ENCODE data around the gene ADRA2B.

The ADRA2B gene

DNA sequence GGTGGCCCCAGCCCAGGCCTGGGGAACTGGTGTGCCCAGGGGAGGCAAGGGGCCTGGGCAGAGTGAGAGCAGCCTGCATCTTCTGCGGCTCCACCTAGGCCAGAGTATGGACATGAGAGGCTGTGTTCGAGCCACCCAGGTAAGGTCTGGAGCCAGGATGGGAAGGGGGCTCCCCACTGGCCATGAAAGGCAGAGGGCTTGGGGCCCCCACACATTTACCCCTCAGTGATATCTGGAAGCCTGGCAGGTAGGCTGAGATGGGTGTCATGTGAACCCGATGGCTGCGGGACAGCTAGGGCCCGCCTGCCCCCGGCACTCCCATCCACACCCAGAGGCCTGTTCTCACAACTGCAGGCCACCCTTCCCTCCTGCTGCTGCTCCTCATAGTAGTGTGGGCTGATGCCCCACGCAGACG is 13.2 kb downstream of the ADRA2B start:
- no peak for DNase-seq

DNA sequence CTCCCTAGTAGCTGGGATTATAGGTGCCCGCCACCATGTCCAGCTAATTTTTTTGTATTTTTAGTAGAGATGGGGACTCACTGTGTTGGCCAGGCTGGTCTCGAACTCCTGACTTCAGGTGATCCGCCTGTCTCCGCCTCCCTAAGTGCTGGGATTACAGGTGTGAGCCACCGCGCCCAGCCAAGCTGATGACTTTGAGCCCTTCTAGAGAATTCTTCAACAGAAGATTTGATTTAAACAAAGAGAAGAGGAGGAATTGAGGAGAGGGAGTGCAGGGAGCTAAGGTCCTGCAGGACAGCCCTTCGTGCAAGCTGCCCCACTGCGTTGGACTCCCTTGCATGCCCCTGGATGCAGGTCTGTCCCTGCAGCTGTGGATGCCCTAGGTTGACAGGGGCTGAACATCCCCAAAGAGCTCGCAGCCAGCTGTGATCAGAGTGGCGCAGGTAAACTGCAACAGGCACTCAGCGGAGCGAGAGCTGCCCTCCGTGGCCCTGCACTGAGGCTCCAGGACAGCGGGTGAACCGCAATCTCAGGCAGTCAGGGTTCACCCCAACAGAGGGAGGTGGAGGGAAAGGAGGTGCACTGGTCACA is 13.7 kb downstream of the ADRA2B start:
- DNase-seq: no peak

DNA sequence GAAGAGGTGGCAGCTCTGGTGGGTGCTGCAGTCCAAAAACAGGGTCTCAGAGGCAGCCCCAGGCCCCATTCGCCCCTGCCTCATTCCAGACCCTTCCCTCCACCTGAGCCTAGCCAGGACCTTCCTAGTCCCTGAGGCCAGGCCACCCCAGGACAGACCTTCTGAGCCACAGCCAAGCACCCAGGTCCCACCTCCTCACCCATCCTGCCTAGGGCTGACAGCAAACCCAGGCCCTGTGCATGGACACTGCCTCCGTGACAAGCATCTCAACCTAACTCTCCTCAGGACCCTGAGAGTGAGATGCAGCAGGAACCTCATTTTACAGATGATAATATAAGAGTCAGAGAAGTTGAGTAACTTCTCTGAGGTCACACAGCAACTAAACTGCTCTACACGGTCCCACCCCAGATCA is 15.5 kb downstream of the ADRA2B start:
- no peak for DNase-seq

DNA sequence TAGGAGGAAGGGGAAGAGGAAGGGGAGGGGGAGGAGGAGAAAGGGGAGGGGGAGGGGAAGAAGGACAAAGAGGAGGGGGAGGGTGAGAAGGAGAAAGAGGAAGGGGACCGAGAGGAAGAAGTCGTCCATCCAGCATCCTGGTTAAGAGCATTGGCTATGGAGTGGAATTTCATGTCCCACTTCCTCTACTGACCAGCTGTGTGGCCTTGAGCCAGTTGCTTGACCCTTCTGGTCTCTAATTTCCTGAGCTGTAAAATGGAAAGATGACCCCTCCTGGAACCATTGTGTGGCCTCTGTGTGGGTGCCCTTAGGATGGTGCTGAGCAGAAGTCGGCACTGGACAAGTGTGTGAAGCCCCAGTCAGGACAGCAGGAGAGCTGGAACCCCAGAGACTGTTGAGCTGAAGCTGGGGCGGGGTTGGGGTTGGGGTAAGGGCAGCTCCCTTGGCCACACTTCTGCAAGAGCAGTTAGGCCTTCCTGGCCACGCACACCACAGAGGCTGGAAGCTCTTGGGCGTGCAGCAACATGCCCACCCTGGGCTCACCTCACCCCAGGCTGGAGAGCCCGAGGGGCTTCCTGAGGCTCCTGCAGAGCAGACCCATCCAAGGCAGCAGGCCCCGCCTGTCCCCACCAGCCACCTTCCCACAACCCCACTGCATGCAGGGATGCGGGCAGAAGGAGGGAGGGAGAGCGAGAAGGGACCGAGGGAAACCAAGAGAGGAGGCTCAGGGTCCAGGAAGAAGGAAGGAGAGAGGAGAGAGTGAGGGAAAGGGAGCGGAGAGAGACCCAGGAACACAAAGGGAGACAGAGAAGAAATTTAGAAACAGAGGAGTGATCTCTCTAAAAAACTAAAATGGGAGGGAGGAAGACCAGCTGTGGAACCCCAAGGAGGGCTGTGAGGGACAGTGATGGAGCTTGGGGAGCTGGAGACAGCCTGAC is 16.2 kb downstream of the ADRA2B start:
- DNase-seq: no peak

DNA sequence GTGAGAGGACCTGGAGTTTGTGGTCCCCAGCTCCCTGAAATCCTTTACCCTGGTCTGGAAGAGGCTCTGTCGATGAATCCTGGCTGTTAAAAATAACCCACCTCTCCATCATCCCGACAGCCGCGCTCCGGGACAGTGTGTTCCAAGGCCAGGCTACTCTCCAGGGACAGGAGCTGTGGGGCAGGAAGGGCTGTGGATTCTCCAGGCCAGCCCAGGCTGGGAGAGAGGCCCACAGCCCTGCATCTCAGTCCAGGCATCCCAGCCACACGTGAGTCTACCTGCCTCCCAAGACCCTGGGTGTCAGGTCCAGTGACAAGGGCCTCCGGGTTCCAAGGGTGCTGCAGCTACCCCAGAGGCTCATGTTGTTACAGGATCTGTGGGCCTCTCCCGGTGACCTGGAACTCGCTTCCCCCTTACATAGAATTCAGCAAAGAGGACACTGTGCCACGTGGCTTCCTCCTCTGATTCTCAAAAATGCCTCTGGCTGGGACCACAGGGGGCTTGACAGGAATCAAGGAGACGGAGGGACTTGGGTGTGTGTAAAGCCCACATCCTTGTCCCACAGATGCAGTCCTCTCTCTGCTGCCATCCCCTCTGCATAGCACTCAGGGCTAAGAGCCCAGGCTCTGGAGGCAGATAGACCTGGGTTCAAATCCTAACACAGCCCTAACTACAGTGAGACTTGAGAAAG is 17.3 kb downstream of the ADRA2B start:
- DNase-seq: no peak

DNA sequence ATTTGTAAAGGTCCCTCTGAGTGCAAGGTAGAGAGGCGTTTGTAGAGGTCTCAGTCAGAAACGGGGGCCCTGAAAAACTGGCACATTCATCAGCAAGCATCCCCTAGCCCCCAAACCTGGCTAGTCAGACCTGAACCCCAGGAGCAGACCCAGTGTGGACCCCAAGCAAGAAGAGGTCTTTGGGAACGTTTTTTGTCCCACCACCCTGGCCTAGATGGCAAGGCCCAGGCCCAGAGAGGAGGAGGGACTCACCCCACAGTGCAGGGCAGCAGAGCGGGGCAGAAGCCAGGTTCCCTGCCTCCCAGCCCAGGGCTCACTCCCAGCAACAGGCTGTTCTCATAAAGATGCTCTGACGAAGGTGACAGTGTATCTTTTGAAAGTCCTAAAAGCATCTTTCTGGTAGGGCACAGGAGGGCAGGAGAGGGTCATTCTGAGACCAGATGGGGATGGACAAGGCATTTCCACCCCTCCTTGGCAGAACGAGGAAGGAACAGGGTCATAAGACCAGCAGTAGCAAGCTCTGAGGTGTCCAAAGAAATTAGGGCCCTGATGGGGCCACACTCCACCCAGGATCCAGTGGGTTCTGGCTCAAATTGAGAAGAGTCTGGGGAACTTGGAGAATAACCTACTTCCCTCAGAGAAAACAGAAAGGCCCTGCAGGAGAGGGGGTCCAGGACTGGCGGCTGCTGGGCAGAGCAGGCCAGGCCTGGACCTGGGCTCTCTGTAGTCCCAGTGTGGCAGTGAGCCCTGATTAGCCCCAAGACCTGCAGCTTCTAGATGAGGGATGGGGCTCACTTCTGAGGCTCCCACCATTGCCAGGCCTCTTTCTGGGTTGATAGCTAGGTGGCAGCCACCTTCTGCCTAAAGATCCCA is 18.2 kb downstream of the ADRA2B start:
- DNase-seq: no peak

DNA sequence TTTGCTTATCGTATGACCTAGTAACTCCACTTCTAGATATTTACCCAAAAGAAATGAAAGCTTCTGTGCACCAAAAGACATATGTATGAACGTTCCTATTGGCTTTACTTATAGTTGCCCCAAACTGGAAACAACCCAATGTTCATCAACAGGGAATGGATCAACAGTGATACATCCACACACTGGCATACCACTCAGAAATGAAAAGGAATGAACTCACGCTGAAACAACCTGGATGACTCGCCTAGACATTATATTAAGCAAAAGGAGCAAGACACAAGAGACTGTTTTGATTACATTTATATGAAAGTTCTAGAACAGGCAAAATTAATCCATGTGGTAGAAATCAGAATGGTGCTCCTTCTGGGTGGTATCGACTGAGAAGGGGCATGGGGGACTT is 18.9 kb downstream of the ADRA2B start:
- no peak for DNase-seq

DNA sequence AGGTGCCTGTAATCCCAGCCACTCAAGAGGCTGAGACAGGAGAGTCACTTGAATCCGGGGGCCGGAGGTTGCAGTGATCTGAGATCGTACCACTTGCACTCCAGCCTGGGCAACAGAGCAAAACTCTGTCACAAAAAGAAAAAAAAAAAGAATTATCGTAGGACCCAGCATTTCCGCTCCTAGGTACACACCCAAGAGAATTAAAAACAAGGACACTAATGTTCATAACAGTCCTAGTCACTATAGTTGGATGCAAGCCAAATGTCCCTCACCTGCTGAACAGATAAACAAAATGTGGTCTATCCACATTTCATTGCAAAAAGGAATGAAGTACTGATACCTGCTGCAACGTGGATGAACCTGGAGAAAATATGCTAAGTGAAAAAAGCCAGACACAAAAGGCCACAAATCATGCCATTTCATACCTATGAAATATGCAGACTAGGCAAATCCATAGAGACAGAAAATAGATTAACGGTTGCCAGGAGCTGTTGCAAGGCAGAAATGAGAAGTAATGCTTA is 21.2 kb downstream of the ADRA2B start:
- DNase-seq: no peak

DNA sequence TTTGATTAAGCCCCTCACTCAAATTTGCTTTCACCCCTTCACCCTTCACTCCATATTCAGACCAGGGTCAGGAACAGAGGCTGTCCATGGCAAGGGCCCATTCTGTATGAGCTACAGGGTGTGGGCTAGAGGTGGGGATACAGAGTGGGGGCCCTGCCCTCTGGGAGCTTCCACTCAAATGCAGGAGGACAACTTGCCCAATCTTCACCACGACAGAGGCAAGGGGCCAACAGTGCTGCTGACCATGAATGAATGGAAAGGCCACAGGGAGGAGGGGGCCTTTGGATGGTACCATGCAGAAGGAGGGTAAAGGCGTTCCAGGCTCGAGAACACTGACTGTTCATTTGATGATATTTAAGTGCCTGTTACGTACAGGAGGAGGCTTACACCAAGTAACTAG is 22.8 kb downstream of the ADRA2B start:
- no peak for DNase-seq

DNA sequence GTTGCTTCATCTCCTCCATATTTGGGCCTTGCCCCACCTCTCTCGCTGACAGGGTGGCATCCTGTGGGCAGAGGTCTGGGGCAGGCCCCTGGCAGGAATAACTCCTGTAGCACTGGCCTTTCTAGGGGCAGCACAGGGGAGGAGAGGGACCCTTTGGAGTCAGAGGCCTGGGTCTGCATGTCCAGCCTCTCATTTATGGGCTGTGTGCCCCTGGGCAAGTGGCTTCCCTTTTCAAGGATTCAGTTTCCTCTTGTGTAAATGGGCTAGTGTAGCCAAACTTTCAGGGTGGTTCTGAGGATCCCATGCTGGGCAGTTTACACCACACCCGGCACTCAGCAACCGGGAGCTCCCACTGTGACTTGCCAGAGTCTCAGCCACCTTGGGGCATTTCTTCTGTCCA is 23.4 kb downstream of the ADRA2B start:
- DNase-seq: no peak

DNA sequence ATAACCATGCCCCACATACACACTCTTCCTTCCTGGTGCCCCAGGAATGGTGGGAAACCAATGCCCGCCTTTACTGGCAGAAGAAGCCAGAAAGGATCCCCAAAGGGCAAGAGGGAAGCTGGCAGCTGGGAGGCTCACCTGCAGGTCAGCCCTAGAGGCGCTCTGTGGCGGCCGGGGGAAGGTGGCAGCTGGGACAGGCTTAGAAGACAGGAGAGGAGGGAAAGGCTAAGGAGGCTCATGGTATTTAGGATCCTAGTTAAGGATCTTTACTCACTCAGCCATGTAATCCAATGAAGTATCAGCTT is 23.8 kb downstream of the ADRA2B start:
- DNase-seq: no peak

DNA sequence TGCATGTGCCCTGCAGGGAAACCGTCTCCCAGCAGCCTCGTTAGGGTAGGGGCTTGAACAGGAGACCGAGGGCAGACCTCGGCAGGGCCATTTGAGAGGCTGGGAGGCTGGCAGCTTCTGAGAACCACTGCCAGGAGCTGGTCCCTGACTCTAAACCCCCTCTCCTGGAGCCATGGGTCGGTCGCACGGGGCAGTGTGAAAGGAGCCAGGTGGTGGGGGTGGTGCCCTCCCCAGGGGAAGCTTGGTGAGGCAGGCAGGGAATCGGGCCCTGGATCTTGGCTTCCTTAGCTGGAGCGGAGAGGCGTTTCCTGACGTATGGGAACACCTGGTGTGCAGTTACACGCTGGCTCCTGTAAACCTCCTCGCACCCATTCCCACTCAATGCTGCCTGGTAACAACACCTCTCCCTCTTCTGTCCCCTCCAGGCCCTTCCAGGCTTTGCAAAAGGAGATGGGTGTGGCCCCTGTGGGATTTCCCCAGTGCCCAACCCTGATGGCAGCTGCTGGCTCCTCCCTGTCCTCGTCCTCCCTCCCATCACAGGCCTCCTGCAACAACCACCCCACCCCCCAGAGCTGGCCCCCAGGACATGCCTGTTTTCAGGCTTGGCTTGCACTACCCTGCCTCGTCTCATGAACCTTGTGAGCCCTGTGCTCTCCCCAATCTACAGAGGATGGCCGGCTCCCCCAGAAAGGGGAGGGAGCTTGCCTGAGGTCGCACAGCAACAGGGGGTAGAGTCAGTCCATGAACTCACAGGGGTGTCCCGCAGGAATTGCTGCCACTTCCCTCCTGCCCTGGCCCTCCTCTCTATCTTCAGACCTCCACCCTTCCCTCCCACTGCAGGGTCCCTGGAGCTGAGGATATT is 24.4 kb downstream of the ADRA2B start:
- DNase-seq: no peak

DNA sequence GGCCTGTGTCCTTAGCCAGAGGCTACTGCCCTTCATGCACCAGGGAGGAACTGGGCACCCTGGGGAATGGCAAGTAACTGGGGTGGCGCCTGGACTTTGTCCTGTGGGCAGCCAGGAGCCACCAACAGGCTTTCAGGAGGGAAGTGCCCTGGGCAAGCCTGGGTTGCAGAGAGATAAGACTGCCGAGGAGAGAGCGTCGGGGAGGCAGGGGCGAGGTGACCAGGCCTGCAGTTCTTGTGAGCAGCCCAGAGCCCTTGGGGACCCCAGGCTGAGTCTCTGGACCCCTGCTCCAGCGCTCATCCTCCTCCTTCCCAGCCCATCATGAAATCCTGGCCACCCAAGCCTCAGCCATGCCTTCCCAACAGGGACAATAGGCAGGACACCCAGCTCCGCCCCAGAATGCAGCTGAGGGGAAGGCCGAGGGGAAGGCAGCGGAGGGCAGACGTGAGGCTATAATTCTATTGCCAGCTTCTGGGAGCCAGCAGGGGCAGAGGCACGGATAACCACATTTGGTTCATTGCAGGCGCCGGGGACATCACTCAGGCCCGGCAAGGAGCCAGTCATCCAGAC is 25.1 kb downstream of the ADRA2B start:
- DNase-seq: no peak

DNA sequence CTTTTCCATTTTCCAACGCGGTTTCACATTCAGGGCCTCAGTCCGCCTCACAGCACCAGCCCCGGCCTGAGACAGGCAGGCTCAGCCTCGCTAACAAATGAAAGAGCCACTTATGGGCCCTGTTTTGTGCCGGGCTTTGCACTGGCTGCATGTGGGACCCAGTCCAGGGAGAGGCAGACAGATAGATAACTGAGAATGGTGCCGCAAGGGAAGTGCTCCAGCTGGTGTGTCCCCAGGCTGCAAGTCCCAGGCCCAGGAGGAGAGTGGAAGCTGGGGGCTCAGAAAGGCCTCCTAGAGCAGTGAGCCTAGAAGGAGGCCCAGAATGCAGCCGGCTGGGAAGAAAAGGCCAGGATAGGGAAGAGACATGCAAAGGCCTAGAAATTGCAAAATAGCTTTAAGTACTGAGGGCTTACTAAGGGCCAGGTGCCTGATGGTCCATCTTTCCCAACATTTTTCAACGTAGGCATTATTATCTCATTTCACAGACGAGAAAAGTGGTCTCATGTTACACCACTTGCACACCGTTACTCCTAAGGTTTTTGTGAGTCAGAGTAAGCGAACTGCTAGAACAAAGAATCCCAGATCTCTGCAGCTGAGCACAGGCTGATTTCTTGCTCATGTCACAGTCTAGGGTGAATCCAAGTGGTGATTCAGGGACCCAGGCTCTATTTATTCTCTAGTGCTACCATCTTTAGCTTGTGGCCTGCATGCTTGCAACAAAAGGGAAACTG is 26.0 kb downstream of the ADRA2B start:
- no peak for DNase-seq

DNA sequence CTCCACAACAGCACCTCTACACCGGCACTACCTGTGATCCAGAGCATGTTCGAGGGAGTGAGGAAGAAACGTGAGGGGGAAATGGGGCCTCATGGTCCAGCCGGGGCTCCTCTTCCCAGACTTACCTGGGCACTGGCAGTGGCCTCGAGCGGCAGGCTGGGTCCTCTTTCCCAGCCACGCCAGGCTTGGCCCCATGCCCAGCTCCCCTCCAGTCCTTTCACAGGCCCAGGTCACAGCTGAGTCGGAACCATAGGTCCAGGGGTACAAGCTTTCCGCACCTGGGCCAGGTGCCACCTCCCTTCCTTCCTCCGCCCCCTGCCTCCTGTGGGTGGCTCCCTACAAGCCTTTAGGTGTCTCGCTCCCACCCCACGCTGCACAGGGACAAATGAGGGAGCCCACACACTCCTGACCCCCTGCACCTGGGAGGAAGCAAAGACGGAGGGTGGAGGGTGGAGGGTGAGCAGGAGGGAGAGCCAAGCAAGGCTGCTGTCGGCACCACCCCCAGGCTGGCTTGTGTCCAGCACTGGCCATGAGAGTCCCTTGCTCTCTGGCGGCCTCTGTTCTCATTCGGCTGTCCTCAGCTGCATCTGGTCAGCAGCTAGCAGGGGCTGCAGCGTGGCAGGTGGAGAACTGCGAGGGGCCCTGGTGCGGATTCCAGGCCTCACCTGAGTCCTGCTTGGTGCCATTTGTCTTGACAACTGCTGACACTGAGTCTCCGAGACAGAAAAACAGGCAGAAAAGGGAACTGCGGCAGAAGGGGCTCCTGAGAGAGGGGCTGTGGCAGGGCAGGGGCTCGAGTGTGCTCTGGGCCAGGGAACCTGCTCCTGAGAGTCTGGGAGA is 26.8 kb downstream of the ADRA2B start:
- DNase-seq: no peak

DNA sequence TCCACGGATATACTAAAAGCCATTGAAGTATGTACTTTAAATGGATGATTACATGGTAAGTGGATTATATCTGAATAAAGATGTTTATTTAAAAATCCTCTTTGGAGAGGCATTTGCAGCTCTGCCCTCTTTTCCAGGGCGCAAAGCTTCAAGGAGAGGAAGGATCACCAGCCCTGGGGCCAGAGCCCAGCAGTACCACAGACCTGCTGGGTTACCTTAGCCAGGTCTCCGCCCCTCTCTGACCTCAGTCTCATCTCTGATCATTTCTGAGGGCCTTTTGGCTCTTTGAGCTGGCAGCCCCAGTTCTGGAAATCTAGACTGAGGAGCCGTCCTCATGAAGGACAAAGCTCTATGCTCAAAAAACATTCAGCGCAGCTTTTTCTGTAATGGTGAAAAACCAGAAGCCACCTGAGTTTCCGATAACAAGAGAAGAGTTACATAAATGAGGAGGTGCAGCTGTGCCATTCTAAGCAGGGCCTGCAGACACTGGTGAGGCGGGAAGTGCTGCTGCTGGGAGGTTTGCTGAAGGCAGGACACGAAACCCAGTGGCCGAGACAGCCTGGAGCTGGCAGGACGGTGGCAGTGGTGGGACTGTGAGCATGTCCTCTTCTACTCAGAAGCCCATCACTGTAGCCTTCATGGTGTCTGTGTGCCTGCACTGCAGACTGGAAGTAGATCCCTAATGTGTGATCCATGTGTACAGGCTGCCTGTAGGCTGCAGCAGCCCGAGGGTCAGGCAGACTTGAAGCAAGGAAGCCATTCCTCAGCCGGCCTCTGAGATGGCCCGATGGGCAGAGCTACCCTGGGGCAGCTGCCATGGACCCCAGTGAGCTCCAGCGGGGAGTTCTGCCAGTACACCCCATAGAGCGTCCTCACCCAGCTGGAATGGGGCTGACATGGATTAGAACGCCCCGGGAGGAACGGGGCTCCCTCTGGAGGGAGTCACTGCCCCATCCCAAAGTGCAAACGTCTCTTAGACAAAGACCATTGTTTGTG is 27.7 kb downstream of the ADRA2B start:
- no peak for DNase-seq

DNA sequence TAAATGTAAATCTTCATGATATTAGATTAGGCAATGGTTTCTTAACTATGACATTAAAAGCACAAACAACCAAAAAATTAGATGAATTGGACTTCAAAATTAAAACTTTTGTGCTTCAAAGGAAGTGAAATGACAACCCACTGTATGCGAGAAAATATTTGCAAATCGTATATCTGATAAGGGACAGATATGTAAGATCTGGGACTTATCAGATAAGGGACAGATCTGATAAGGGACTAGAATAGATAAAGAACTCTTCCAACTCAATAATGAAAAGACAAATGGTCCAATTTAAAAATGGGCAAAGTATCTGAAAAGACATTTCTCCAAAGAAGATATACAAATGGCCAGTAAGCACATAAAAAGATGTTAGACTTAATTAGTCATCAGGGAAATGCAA is 29.2 kb downstream of the ADRA2B start:
- DNase-seq: no peak

DNA sequence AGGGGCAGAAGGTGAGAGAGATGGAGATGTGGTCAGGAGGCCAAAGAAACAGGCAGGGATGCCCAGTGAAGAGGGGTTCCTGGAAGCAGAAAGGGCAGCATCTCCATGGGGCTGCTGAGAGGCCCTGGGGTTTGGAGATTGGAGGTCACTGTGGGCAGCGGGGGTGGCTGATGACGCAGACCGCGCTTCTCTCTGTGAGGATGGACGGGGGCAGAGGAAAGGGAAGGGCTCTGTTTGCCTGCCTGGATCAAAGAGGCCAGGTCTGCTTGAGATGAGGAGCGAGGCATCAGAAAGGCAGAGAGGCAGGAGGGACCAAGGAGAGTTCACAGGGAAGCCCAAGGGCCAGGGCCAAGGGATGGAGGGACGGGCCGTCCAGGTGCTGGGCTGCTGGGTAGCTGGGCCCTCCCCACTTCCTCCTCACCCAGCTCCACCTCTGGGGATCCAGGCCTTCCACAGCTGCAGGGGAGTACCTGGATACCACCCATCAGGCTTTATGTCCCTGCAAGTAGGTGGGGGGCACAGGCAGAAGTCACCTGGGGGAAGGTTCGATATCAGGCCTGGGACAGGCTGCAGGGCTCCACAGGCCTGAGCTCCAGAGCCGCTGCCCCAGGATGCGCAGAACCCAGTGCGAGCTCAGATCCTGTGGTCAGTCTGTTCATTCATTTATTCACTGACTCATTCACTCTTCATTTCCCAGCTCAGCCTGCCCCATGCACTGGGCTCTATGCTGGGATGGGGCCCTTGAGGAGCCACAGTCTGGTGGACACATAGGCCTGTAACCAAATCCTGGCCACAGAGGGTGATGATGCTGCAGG is 30.6 kb downstream of the ADRA2B start:
- no peak for DNase-seq

Data from kidney glomerular epithelial cell (primary cell).